Nucleus accumbens (tissue), 56 donors: ENCODE measurements around the gene ADARB2.
"Not testable (repeated sequence)": the region's sequence is repeated elsewhere in the genome, so short reads cannot be mapped to it uniquely, and the experiment has no call there.

ENCODE experiments used
- DNase-seq, 56 donors: peaks; one replicate each; lab custom pipeline; 2025; lab: John Stamatoyannopoulos, UW

ADARB2 gene

GRCh38 chr10:1625079-1625478 lies 112.2 kb downstream of the ADARB2 start:
- DNase-seq: no peak

- DNase-seq: no peak
Measured at GRCh38 chr10:1624240-1624639, 113.1 kb downstream of the ADARB2 start.

- no peak for DNase-seq
Measured at GRCh38 chr10:1620803-1621202, 116.5 kb downstream of the ADARB2 start.

GRCh38 chr10:1617376-1618317 lies 119.7 kb downstream of the ADARB2 start:
- DNase-seq: not testable (repeated sequence)

- DNase-seq: not testable (repeated sequence)
Measured at GRCh38 chr10:1616701-1617100, 120.6 kb downstream of the ADARB2 start.

GRCh38 chr10:1615186-1615954 lies 122.0 kb downstream of the ADARB2 start:
- no peak for DNase-seq

- DNase-seq: no peak
Measured at GRCh38 chr10:1613511-1613910, 123.8 kb downstream of the ADARB2 start.

- DNase-seq: no peak
Measured at GRCh38 chr10:1612908-1613307, 124.4 kb downstream of the ADARB2 start.

- DNase-seq: no peak
Measured at GRCh38 chr10:1611936-1612550, 125.3 kb downstream of the ADARB2 start.

- no peak for DNase-seq
Measured at GRCh38 chr10:1610986-1611770, 126.1 kb downstream of the ADARB2 start.

GRCh38 chr10:1609648-1609970 lies 127.7 kb downstream of the ADARB2 start:
- no peak for DNase-seq

GRCh38 chr10:1608851-1609647 lies 128.3 kb downstream of the ADARB2 start:
- DNase-seq: no peak

GRCh38 chr10:1608408-1608807 lies 128.9 kb downstream of the ADARB2 start:
- DNase-seq: no peak

- DNase-seq: no peak
Measured at GRCh38 chr10:1607466-1607865, 129.9 kb downstream of the ADARB2 start.

GRCh38 chr10:1605999-1606940 lies 131.1 kb downstream of the ADARB2 start:
- DNase-seq: no peak

- no peak for DNase-seq
Measured at GRCh38 chr10:1605121-1605520, 132.2 kb downstream of the ADARB2 start.

GRCh38 chr10:1604246-1604645 lies 133.1 kb downstream of the ADARB2 start:
- no peak for DNase-seq

- DNase-seq: no peak
Measured at GRCh38 chr10:1603181-1603580, 134.1 kb downstream of the ADARB2 start.
